Measurements from ENCODE around the gene STK32A.

Gene STK32A

GRCh38 chr5:147371290-147371689 is 136.5 kb downstream of the STK32A start:
- Histone ChIP-seq H3K9ac (ENCODE audit: low read length in 2 of 2) (no peak overlapping the region), H3K4me1 (ENCODE audit: control insufficient read depth, insufficient read depth, low read length) (no peaks in the 10 kb centered on the region), H3K27ac (ENCODE audit: low read length) (no peak overlapping the region), H3K36me3 (ENCODE audit: control insufficient read depth in 2 of 2, insufficient read depth in 2 of 2, low read length in 2 of 2) (no peaks in the 10 kb centered on the region), H3K27me3 (ENCODE audit: control insufficient read depth in 1 of 2, insufficient read depth in 2 of 2, low read length in 2 of 2) (no peaks in the 10 kb centered on the region), H3K9me3 (ENCODE audit: control insufficient read depth in 2 of 2, low read length in 2 of 2) (no peaks in the 10 kb centered on the region), H3K4me3 (ENCODE audit: low read length in 2 of 2) (no peak overlapping the region)

DNA sequence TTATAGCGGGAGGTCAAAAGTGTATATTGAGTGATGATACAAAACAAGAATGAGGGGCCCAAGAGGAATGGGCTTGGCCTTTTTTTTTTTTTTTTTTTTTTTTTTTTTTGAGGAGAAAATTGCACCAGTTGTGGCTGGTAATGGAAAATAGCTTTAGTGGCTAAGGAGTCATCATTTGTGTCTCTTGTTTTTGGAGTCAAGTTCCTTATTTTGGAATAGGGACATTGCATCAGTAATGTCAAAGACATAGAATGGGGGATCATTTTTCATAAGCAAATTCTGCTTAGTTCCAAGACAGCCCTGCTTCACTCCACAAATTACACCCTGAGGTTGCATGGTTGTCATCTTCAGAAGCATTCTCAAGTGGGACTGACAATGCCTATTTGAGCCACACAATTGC is 137.4 kb downstream of the STK32A start:
- H3K27me3 ChIP-seq (ENCODE audit: control insufficient read depth in 1 of 2, insufficient read depth in 2 of 2, low read length in 2 of 2), result no peaks in the 10 kb centered on the region
- H3K36me3 ChIP-seq (ENCODE audit: control insufficient read depth in 2 of 2, insufficient read depth in 2 of 2, low read length in 2 of 2), result no peaks in the 10 kb centered on the region
- H3K9ac ChIP-seq (ENCODE audit: low read length in 2 of 2), result no peak overlapping the region
- no peaks in the 10 kb centered on the region for H3K4me1 ChIP-seq (ENCODE audit: control insufficient read depth, insufficient read depth, low read length)
- H3K4me3 ChIP-seq (ENCODE audit: low read length in 2 of 2), result no peak overlapping the region
- H3K27ac ChIP-seq (ENCODE audit: low read length), result no peak overlapping the region
- no peaks in the 10 kb centered on the region for H3K9me3 ChIP-seq (ENCODE audit: control insufficient read depth in 2 of 2, low read length in 2 of 2)

DNA sequence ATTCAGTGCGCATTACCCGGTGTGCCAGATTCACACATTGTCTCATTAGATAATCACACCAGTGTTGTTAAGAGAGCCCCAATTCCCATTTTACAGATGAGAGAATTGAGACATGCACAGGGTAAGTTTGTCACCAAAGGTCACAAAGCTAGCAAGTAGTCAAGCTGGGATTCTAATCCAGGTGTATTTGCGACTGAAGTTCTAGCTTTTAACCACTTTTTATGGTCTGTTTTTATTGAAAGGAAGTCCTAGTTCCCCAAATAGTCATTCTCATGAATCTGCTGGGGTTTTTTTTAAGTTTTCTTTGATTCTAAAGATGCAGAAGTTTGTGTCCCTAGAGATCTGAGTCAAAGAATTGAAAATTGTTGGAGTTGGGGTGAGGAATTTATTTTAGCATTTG is 138.5 kb downstream of the STK32A start:
- Histone ChIP-seq H3K4me1 (ENCODE audit: control insufficient read depth, insufficient read depth, low read length) (no peaks in the 10 kb centered on the region), H3K27ac (ENCODE audit: low read length) (no peak overlapping the region), H3K36me3 (ENCODE audit: control insufficient read depth in 2 of 2, insufficient read depth in 2 of 2, low read length in 2 of 2) (no peaks in the 10 kb centered on the region), H3K9me3 (ENCODE audit: control insufficient read depth in 2 of 2, low read length in 2 of 2) (no peaks in the 10 kb centered on the region), H3K9ac (ENCODE audit: low read length in 2 of 2) (no peak overlapping the region), H3K4me3 (ENCODE audit: low read length in 2 of 2) (no peak overlapping the region), H3K27me3 (ENCODE audit: control insufficient read depth in 1 of 2, insufficient read depth in 2 of 2, low read length in 2 of 2) (no peaks in the 10 kb centered on the region)

DNA sequence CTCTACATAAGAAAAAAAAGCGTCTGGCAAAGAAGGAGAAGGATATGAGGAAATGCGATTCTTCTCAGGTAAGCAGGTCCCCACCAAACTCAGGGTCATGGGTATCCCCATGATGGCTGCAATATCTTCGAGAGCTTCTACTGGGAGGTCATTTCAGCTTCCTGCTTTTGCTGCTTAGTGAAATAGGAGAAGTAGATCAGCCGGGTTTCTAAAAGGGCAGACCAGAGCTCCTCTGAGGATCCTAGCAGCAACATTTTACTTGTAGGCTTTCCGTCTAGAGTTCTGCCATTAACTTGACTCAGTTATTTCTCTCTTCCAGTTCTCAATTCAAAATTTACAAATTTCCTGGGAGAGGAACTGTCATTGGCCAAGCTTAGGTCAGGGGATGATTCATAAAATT is 140.3 kb downstream of the STK32A start:
- no peak overlapping the region for H3K4me3 ChIP-seq (ENCODE audit: low read length in 2 of 2)
- H3K9me3 ChIP-seq (ENCODE audit: control insufficient read depth in 2 of 2, low read length in 2 of 2), result no peaks in the 10 kb centered on the region
- H3K4me1 ChIP-seq (ENCODE audit: control insufficient read depth, insufficient read depth, low read length), result no peaks in the 10 kb centered on the region

DNA sequence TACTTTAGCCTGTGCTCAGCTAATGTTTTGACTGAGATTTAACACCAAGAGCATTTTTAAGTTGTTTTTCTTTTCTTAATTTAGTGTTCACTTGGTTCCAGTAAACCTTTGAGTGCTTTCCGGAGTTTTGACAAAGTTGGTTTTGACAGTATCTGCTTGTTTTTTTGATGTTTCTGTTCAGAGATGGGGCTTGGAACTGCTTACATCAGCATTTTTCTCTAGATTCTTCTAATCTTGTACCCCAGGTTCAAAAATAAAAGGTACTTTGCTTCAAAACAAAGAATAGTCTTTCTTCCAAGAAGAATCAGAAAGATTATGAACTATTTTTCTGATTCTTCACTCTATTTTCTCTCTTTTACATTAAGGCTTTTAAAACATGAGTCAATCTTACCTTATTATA is 142.9 kb downstream of the STK32A start:
- no peak overlapping the region for H3K9ac ChIP-seq (ENCODE audit: low read length in 2 of 2)
- no peaks in the 10 kb centered on the region for H3K4me1 ChIP-seq (ENCODE audit: control insufficient read depth, insufficient read depth, low read length)
- no peak overlapping the region for H3K4me3 ChIP-seq (ENCODE audit: low read length in 2 of 2)
- H3K36me3 ChIP-seq (ENCODE audit: control insufficient read depth in 2 of 2, insufficient read depth in 2 of 2, low read length in 2 of 2), result no peaks in the 10 kb centered on the region
- H3K27me3 ChIP-seq (ENCODE audit: control insufficient read depth in 1 of 2, insufficient read depth in 2 of 2, low read length in 2 of 2), result no peaks in the 10 kb centered on the region
- H3K9me3 ChIP-seq (ENCODE audit: control insufficient read depth in 2 of 2, low read length in 2 of 2), result no peaks in the 10 kb centered on the region
- H3K27ac ChIP-seq (ENCODE audit: low read length), result no peak overlapping the region

More for the DNA sequence above, 140.3 kb downstream of the STK32A start:
- H3K9ac ChIP-seq (ENCODE audit: low read length in 2 of 2), result no peak overlapping the region
- no peaks in the 10 kb centered on the region for H3K27me3 ChIP-seq (ENCODE audit: control insufficient read depth in 1 of 2, insufficient read depth in 2 of 2, low read length in 2 of 2)
- no peaks in the 10 kb centered on the region for H3K36me3 ChIP-seq (ENCODE audit: control insufficient read depth in 2 of 2, insufficient read depth in 2 of 2, low read length in 2 of 2)
- H3K27ac ChIP-seq (ENCODE audit: low read length), result no peak overlapping the region

GRCh38 chr5:147381555-147381954 is 146.7 kb downstream of the STK32A start:
- Histone ChIP-seq H3K9ac (ENCODE audit: low read length in 2 of 2) (no peak overlapping the region), H3K36me3 (ENCODE audit: control insufficient read depth in 2 of 2, insufficient read depth in 2 of 2, low read length in 2 of 2) (no peaks in the 10 kb centered on the region), H3K27me3 (ENCODE audit: control insufficient read depth in 1 of 2, insufficient read depth in 2 of 2, low read length in 2 of 2) (no peaks in the 10 kb centered on the region), H3K27ac (ENCODE audit: low read length) (no peak overlapping the region), H3K4me3 (ENCODE audit: low read length in 2 of 2) (no peak overlapping the region), H3K4me1 (ENCODE audit: control insufficient read depth, insufficient read depth, low read length) (no peaks in the 10 kb centered on the region), H3K9me3 (ENCODE audit: control insufficient read depth in 2 of 2, low read length in 2 of 2) (no peaks in the 10 kb centered on the region)

GRCh38 chr5:147382776-147383175 is 147.9 kb downstream of the STK32A start:
- H3K27me3 ChIP-seq (ENCODE audit: control insufficient read depth in 1 of 2, insufficient read depth in 2 of 2, low read length in 2 of 2), result no peaks in the 10 kb centered on the region
- peak overlapping the region in 1 of 2 donors; percentile 57 for H3K9ac ChIP-seq (ENCODE audit: low read length in 2 of 2)

GRCh38 chr5:147384346-147385193 is 149.7 kb downstream of the STK32A start:
- Histone ChIP-seq H3K36me3 (ENCODE audit: control insufficient read depth in 2 of 2, insufficient read depth in 2 of 2, low read length in 2 of 2) (no peaks in the 10 kb centered on the region), H3K4me3 (ENCODE audit: low read length in 2 of 2) (no peak overlapping the region), H3K9ac (ENCODE audit: low read length in 2 of 2) (no peak overlapping the region), H3K27ac (ENCODE audit: low read length) (no peak overlapping the region), H3K9me3 (ENCODE audit: control insufficient read depth in 2 of 2, low read length in 2 of 2) (no peaks in the 10 kb centered on the region), H3K27me3 (ENCODE audit: control insufficient read depth in 1 of 2, insufficient read depth in 2 of 2, low read length in 2 of 2) (no peaks in the 10 kb centered on the region), H3K4me1 (ENCODE audit: control insufficient read depth, insufficient read depth, low read length) (no peaks in the 10 kb centered on the region)

More at GRCh38 chr5:147382776-147383175, 147.9 kb downstream of the STK32A start:
- Histone ChIP-seq H3K27ac (ENCODE audit: low read length) (no peak overlapping the region), H3K36me3 (ENCODE audit: control insufficient read depth in 2 of 2, insufficient read depth in 2 of 2, low read length in 2 of 2) (no peaks in the 10 kb centered on the region), H3K9me3 (ENCODE audit: control insufficient read depth in 2 of 2, low read length in 2 of 2) (no peaks in the 10 kb centered on the region), H3K4me3 (ENCODE audit: low read length in 2 of 2) (peak overlapping the region; percentile 64 to 73), H3K4me1 (ENCODE audit: control insufficient read depth, insufficient read depth, low read length) (no peaks in the 10 kb centered on the region)

GRCh38 chr5:147387109-147387508 is 152.3 kb downstream of the STK32A start:
- H3K4me3 ChIP-seq (ENCODE audit: low read length in 2 of 2), result no peak overlapping the region
- H3K9ac ChIP-seq (ENCODE audit: low read length in 2 of 2), result no peak overlapping the region
- peaks cover 7 to 9% of the 10 kb centered on the region in 2 donors for H3K36me3 ChIP-seq (ENCODE audit: control insufficient read depth in 2 of 2, insufficient read depth in 2 of 2, low read length in 2 of 2)
- no peaks in the 10 kb centered on the region for H3K27me3 ChIP-seq (ENCODE audit: control insufficient read depth in 1 of 2, insufficient read depth in 2 of 2, low read length in 2 of 2)
- H3K27ac ChIP-seq (ENCODE audit: low read length), result peak overlapping the region; percentile 3
- no peaks in the 10 kb centered on the region for H3K9me3 ChIP-seq (ENCODE audit: control insufficient read depth in 2 of 2, low read length in 2 of 2)
- peaks cover 4% of the 10 kb centered on the region for H3K4me1 ChIP-seq (ENCODE audit: control insufficient read depth, insufficient read depth, low read length)

GRCh38 chr5:147388184-147389108 is 153.6 kb downstream of the STK32A start:
- no peak overlapping the region for H3K9ac ChIP-seq (ENCODE audit: low read length in 2 of 2)
- H3K27ac ChIP-seq (ENCODE audit: low read length), result peak overlapping the region; percentile 3
- peaks cover 9% of the 10 kb centered on the region for H3K4me1 ChIP-seq (ENCODE audit: control insufficient read depth, insufficient read depth, low read length)
- no peak overlapping the region for H3K4me3 ChIP-seq (ENCODE audit: low read length in 2 of 2)
- H3K9me3 ChIP-seq (ENCODE audit: control insufficient read depth in 2 of 2, low read length in 2 of 2), result no peaks in the 10 kb centered on the region
- H3K27me3 ChIP-seq (ENCODE audit: control insufficient read depth in 1 of 2, insufficient read depth in 2 of 2, low read length in 2 of 2), result no peaks in the 10 kb centered on the region
- H3K36me3 ChIP-seq (ENCODE audit: control insufficient read depth in 2 of 2, insufficient read depth in 2 of 2, low read length in 2 of 2), result peaks cover 13 to 19% of the 10 kb centered on the region in 2 donors

Data from stomach smooth muscle (tissue), 2 donors.